ENCODE measurements around the gene CREB5. TPM values are rescaled to one million over a fixed set of nuclear protein-coding genes. Genes with fewer than 3 reads are reported as not detected.

The CREB5 gene
- total RNA-seq, 2 experiments from 2014 or later: 1.2 to 1.5 TPM

GRCh38 chr7:28698840-28699239 lies 286.5 kb downstream of the CREB5 start:
- ChIA-PET POLR2A (no interaction called here), CTCF (interaction anchor here (0.7 kb wide), 1 partner anchor 93 kb away, joined by 3 read pairs; no protein-coding TSS in a partner anchor)
- no peak for ATAC-seq
- intact Hi-C loops (cut with micrococcal nuclease): no loop called here
- no peaks in the 10 kb centered on the region for H3K27me3 Mint-ChIP-seq
- no peak for TF ChIP-seq CTCF (IDR thresholded peaks at IDR 0.05)
- peaks cover 3% of the 10 kb centered on the region for H3K4me1 Mint-ChIP-seq (ENCODE audit: low read depth)
- H3K27ac Mint-ChIP-seq: no peak overlapping the region
- no peak for DNase-seq
- no peaks in the 10 kb centered on the region for H3K9me3 Mint-ChIP-seq
- H3K36me3 Mint-ChIP-seq (ENCODE audit: low read depth): no peaks in the 10 kb centered on the region
- H3K4me3 Mint-ChIP-seq: no peak overlapping the region

- Mint-ChIP-seq H3K36me3 (ENCODE audit: low read depth) (no peaks in the 10 kb centered on the region), H3K9me3 (no peaks in the 10 kb centered on the region), H3K27ac (no peak overlapping the region), H3K4me1 (ENCODE audit: low read depth) (no peaks in the 10 kb centered on the region), H3K27me3 (no peaks in the 10 kb centered on the region), H3K4me3 (no peak overlapping the region)
- POLR2A ChIA-PET: no interaction called here
- no peak for DNase-seq
- no peak for TF ChIP-seq CTCF (IDR thresholded peaks at IDR 0.05)
- CTCF ChIA-PET: interaction anchor here (0.9 kb wide), 1 partner anchor 29 kb away, joined by 3 read pairs; no protein-coding TSS in a partner anchor
- ATAC-seq: no peak
- intact Hi-C loops (cut with micrococcal nuclease): no loop called here
Measured at GRCh38 chr7:28700096-28700495, 287.8 kb downstream of the CREB5 start.

GRCh38 chr7:28700790-28701203 lies 288.5 kb downstream of the CREB5 start:
- Mint-ChIP-seq H3K9me3 (no peaks in the 10 kb centered on the region), H3K4me3 (no peak overlapping the region), H3K4me1 (ENCODE audit: low read depth) (no peaks in the 10 kb centered on the region), H3K27me3 (no peaks in the 10 kb centered on the region), H3K36me3 (ENCODE audit: low read depth) (no peaks in the 10 kb centered on the region), H3K27ac (no peak overlapping the region)
- TF ChIP-seq CTCF (IDR thresholded peaks at IDR 0.05): no peak
- ChIA-PET POLR2A (interaction anchor here (0.6 kb wide), 1 partner anchor 150 kb away, joined by 3 read pairs; no protein-coding TSS in a partner anchor), CTCF (interaction anchor here (0.9 kb wide), 1 partner anchor 28 kb away, joined by 3 read pairs; no protein-coding TSS in a partner anchor)
- DNase-seq: no peak
- no peak for ATAC-seq
- intact Hi-C loops (cut with micrococcal nuclease): no loop called here

GRCh38 chr7:28701731-28702130 lies 289.4 kb downstream of the CREB5 start:
- ATAC-seq (no peak), DNase-seq (no peak)
- H3K27me3 Mint-ChIP-seq: no peaks in the 10 kb centered on the region
- ChIA-PET POLR2A (interaction anchor here (0.6 kb wide), 1 partner anchor 151 kb away, joined by 3 read pairs; no protein-coding TSS in a partner anchor), CTCF (no interaction called here)
- no peak overlapping the region for H3K4me3 Mint-ChIP-seq
- no peaks in the 10 kb centered on the region for H3K36me3 Mint-ChIP-seq (ENCODE audit: low read depth)
- H3K27ac Mint-ChIP-seq: no peak overlapping the region
- no peaks in the 10 kb centered on the region for H3K9me3 Mint-ChIP-seq
- TF ChIP-seq CTCF (IDR thresholded peaks at IDR 0.05): no peak
- no peaks in the 10 kb centered on the region for H3K4me1 Mint-ChIP-seq (ENCODE audit: low read depth)
- intact Hi-C loops (cut with micrococcal nuclease): no loop called here

GRCh38 chr7:28702171-28702570 lies 289.9 kb downstream of the CREB5 start:
- Mint-ChIP-seq H3K27me3 (no peaks in the 10 kb centered on the region), H3K4me1 (ENCODE audit: low read depth) (no peaks in the 10 kb centered on the region), H3K36me3 (ENCODE audit: low read depth) (no peaks in the 10 kb centered on the region), H3K4me3 (no peak overlapping the region), H3K27ac (no peak overlapping the region), H3K9me3 (no peaks in the 10 kb centered on the region)
- ATAC-seq (no peak), DNase-seq (no peak)
- no peak for TF ChIP-seq CTCF (IDR thresholded peaks at IDR 0.05)
- intact Hi-C loops (cut with micrococcal nuclease): no loop called here
- ChIA-PET POLR2A (no interaction called here), CTCF (no interaction called here)
